LNCAP (cell line): Measurements from ENCODE around the gene CACNA1I.

Experiments used
- CTCF ChIP-seq: fragments of 450-650 bp; IDR thresholded peaks from 2 replicates; pipeline ENCODE4 v1.5.1; 2017; ENCODE audit warnings: mild to moderate bottlenecking

Gene CACNA1I

GRCh38 chr22:39738746-39739145 is 168.2 kb downstream of the CACNA1I start:
- TF ChIP-seq CTCF: no peak
